HG02884 (cell line): ENCODE measurements around the gene GPR34.
A peak's percentile ranks its signal among the peaks of the same experiment; 100 is the strongest.
"Not testable (repeated sequence)": the region's sequence is repeated elsewhere in the genome, so short reads cannot be mapped to it uniquely, and the experiment has no call there.

Experiments used
- ATAC-seq: cut with Tn5 transposase; IDR thresholded peaks from one replicate; pipeline ENCODE4 v1.9.1; 2021; ENCODE audit warnings: mild to moderate bottlenecking, moderate library complexity; ENCODE audit not compliant: unreplicated experiment

The GPR34 gene

GRCh38 chrX:41688835-41689234 lies at the start of gene GPR34:
Gene GPR34 (plus strand): TSS chrX:41688973. CDS start chrX:41695634, 6,661 bp downstream.
- no peak for ATAC-seq

- not testable (repeated sequence) for ATAC-seq
These were observed 42.6 kb upstream of the GPR34 start for GRCh38 chrX:41646201-41646600.

- ATAC-seq: no peak
These were observed 35.6 kb upstream of the GPR34 start for GRCh38 chrX:41653125-41653524.

- no peak for ATAC-seq
These were observed 33.7 kb upstream of the GPR34 start for GRCh38 chrX:41655101-41655500.

GRCh38 chrX:41655631-41656030 lies 33.1 kb upstream of the GPR34 start:
- ATAC-seq: no peak

GRCh38 chrX:41661366-41662095 lies 27.2 kb upstream of the GPR34 start:
- ATAC-seq: no peak

- ATAC-seq: peak; percentile 96
These were observed 24.3 kb upstream of the GPR34 start for GRCh38 chrX:41664375-41664901.

- no peak for ATAC-seq
These were observed 23.9 kb upstream of the GPR34 start for GRCh38 chrX:41664908-41665307.

GRCh38 chrX:41665686-41666085 lies 23.1 kb upstream of the GPR34 start:
- ATAC-seq: no peak

- no peak for ATAC-seq
These were observed 22.5 kb upstream of the GPR34 start for GRCh38 chrX:41666251-41666650.

- ATAC-seq: no peak
These were observed 21.1 kb upstream of the GPR34 start for GRCh38 chrX:41667631-41668030.

GRCh38 chrX:41670112-41670511 lies 18.7 kb upstream of the GPR34 start:
- no peak for ATAC-seq

- ATAC-seq: no peak
These were observed 17.7 kb upstream of the GPR34 start for GRCh38 chrX:41671082-41671481.

- ATAC-seq: no peak
These were observed 16.1 kb upstream of the GPR34 start for GRCh38 chrX:41672643-41673042.

- not testable (repeated sequence) for ATAC-seq
These were observed 12.4 kb upstream of the GPR34 start for GRCh38 chrX:41676361-41676760.

- no peak for ATAC-seq
These were observed 11.4 kb upstream of the GPR34 start for GRCh38 chrX:41677183-41678060.

- no peak for ATAC-seq
These were observed 4.6 kb upstream of the GPR34 start for GRCh38 chrX:41684138-41684537.

- ATAC-seq: no peak
These were observed 3.8 kb upstream of the GPR34 start for GRCh38 chrX:41684940-41685339.

GRCh38 chrX:41686788-41687187 lies 2.0 kb upstream of the GPR34 start:
- no peak for ATAC-seq

- no peak for ATAC-seq
These were observed 617 bp upstream of the GPR34 start for GRCh38 chrX:41688156-41688555.

- ATAC-seq: no peak
These were observed 938 bp downstream of the GPR34 start for GRCh38 chrX:41689711-41690110.
